ENCODE data around the gene FHIP1A. TPM values are rescaled to one million over a fixed set of nuclear protein-coding genes. Genes with fewer than 3 reads are reported as not detected.
A peak's percentile ranks its signal among the peaks of the same experiment; 100 is the strongest.

FHIP1A gene
- polyA plus RNA-seq, 1 of the 3 experiments (the other 2 are of a cell fraction) = 1.3 TPM

DNA sequence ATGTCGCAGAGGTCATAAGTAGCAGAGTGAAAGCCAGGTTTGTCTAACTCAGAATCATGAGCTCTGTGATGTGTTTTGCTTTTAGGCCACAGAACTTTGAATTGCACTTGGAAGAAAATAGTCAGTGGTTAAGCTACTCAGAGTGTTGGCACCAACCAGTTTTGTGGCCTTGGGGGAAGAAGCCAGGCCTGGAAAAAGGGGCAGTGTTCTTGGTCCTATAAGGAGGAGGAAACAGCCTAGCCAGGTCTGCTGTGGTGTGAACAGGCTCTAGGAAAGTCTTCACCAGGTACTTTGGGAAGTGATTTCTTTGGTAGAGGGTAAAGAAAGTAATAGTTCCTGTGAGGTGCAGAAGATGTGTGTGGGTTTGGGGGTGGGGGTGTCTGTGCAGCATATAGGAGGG, 49.2 kb downstream of the FHIP1A start:
- H2AFZ ChIP-seq (ENCODE audit: low read depth) = 0 out of 2 replicates have a peak overlapping the region, but pooled peaks have one; percentile 69
- no peak overlapping the region for H3K4me2 ChIP-seq
- ChIA-PET CTCF (no interaction called here), POLR2A (no interaction called here)
- 100% methylated on average over 1 of the region's 1 CpG for WGBS (ENCODE audit: low lambda C conversion rate)
- H3K27me3 ChIP-seq (ENCODE audit: insufficient read depth) = no peaks in the 10 kb centered on the region
- peaks cover 0 to 8% of the 10 kb centered on the region in 2 experiments; a peak in 2 of 4 replicates for H3K4me1 ChIP-seq (ENCODE audit: control insufficient read depth in 1 of 2, insufficient read depth in 2 of 2, low read depth in 1 of 2, low read length in 1 of 2)
- DNase-seq = no peak
- no peak overlapping the region for H3K9ac ChIP-seq
- H3K9me3 ChIP-seq = no peaks in the 10 kb centered on the region
- H4K20me1 ChIP-seq (ENCODE audit: insufficient read depth) = no peaks in the 10 kb centered on the region
- H3F3A ChIP-seq (replicated peaks; ENCODE audit: insufficient read depth) = no peaks in the 10 kb centered on the region
- no peak overlapping the region for H3K4me3 ChIP-seq (ENCODE audit: low read depth in 2 of 2, low read length in 1 of 2)
- no peaks in the 10 kb centered on the region for H3K79me2 ChIP-seq (ENCODE audit: insufficient read depth)
- no peak overlapping the region for H3K27ac ChIP-seq (ENCODE audit: low read depth in 2 of 2, low read length in 1 of 2)
- TF ChIP-seq RFX5 (IDR thresholded peaks at IDR 0.05; ENCODE audit: low read length) = no peak
- TF ChIP-seq RCOR1 (IDR thresholded peaks at IDR 0.05; ENCODE audit: low read length) = no peak
- no peak for TF ChIP-seq CHD2 (IDR thresholded peaks at IDR 0.05; ENCODE audit: low read length, partially characterized antibody)
- TF ChIP-seq RXRA (IDR thresholded peaks at IDR 0.05; ENCODE audit: borderline replicate concordance, low read depth) = no peak
- TF ChIP-seq, protein P1, sequence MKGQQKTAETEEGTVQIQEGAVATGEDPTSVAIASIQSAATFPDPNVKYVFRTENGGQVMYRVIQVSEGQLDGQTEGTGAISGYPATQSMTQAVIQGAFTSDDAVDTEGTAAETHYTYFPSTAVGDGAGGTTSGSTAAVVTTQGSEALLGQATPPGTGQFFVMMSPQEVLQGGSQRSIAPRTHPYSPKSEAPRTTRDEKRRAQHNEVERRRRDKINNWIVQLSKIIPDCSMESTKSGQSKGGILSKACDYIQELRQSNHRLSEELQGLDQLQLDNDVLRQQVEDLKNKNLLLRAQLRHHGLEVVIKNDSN (IDR thresholded peaks at IDR 0.05; ENCODE audit: borderline replicate concordance, low read depth) = no peak
- TF ChIP-seq NFIC (IDR thresholded peaks at IDR 0.05; ENCODE audit: borderline replicate concordance) = no peak
- no peak for TF ChIP-seq POLR2AphosphoS5 (IDR thresholded peaks at IDR 0.05; ENCODE audit: low read depth, low read length)
- no peak for TF ChIP-seq TAF1 (IDR thresholded peaks at IDR 0.05; ENCODE audit: borderline replicate concordance, low read depth, low read length)
- TF ChIP-seq MXI1 (IDR thresholded peaks at IDR 0.05; ENCODE audit: low read depth, low read length) = no peak
- no peak for TF ChIP-seq FOXM1 (IDR thresholded peaks at IDR 0.05; ENCODE audit: low read depth)
- TF ChIP-seq ELF1 (IDR thresholded peaks at IDR 0.05) = no peak
- TF ChIP-seq RAD21 (IDR thresholded peaks at IDR 0.05; ENCODE audit: low read length) = no peak
- no peak for TF ChIP-seq MEF2A (IDR thresholded peaks at IDR 0.05; ENCODE audit: borderline replicate concordance, low read depth)
- TF ChIP-seq FOSL2 (IDR thresholded peaks at IDR 0.05; ENCODE audit: borderline replicate concordance, low read depth) = no peak
- no peak for TF ChIP-seq TEAD4 (IDR thresholded peaks at IDR 0.05; ENCODE audit: borderline replicate concordance, insufficient read depth)
- no peaks in the 10 kb centered on the region for H3K36me3 ChIP-seq (replicated peaks in 1 of 2; ENCODE audit: control insufficient read depth in 1 of 2, insufficient read depth in 2 of 2, low read length in 1 of 2)
- no peaks in the 10 kb centered on the region; the same call in 1 of the 2 replicates for H3K9me2 ChIP-seq

Other genes starting within 250 kb of the FHIP1A start
- gene PRSS48, start 132.0 kb upstream of the FHIP1A start, polyA plus RNA-seq (2012; rRNA removed) = not detected in 2 replicates
- gene SH3D19, start 83.6 kb upstream of the FHIP1A start, polyA plus RNA-seq (2012; rRNA removed) = 7.1 and 9.6 TPM in 2 replicates

All from SK-N-SH (cell line).